Natural killer cell (primary cell): ENCODE measurements around the gene SACM1L. TPM values are rescaled to one million over a fixed set of nuclear protein-coding genes. Genes with fewer than 3 reads are reported as not detected.
"Not testable (repeated sequence)": the region's sequence is repeated elsewhere in the genome, so short reads cannot be mapped to it uniquely, and the experiment has no call there.

ENCODE experiments used
- ATAC-seq, 3 donors: fragments of 150-1000 bp in 2 of 3; fragments of 200-7000 bp in 1 of 3; cut with Tn5 transposase; 1 replicate in 1 of 3; 2 replicates in 2 of 3; pipeline ENCODE4 v1.10.0; 2021; ENCODE audit warnings: mild to moderate bottlenecking in 2 of 3, moderate library complexity in 2 of 3
- DNase-seq, 2 donors: peaks; one replicate each; pipeline versions ENCODE4 v3.0.0 to v3.0.0-alpha.2; 2013 to 2021; ENCODE audit warnings: mixed read lengths in 1 of 2
- H3K27ac ChIP-seq: one replicate; pipeline ENCODE4 v1.5.1; 2013; ENCODE audit warnings: mild to moderate bottlenecking, low read length
- H3K27me3 ChIP-seq: one replicate; pipeline ENCODE4 v1.6.1; 2013; ENCODE audit warnings: low read length; ENCODE audit not compliant: control insufficient read depth, insufficient read depth
- H3K36me3 ChIP-seq: one replicate; pipeline ENCODE4 v1.6.1; 2013; ENCODE audit warnings: low read length; ENCODE audit not compliant: control insufficient read depth, insufficient read depth
- H3K4me1 ChIP-seq: one replicate; pipeline ENCODE4 v1.6.1; 2013; ENCODE audit warnings: low read length; ENCODE audit not compliant: control insufficient read depth, insufficient read depth
- H3K4me3 ChIP-seq: one replicate; pipeline ENCODE4 v1.5.1; 2013; ENCODE audit warnings: low read length
- H3K9me3 ChIP-seq: one replicate; pipeline ENCODE4 v1.6.1; 2013; ENCODE audit warnings: low read length; ENCODE audit not compliant: control insufficient read depth, insufficient read depth
- H3K27ac Mint-ChIP-seq, 2 donors: one replicate each; pipeline ENCODE4 v1.8.0; 2022; ENCODE audit warnings: mild to moderate bottlenecking in 2 of 2, mixed read lengths in 2 of 2, moderate library complexity in 1 of 2
- H3K27me3 Mint-ChIP-seq, 2 donors: one replicate each; pipeline ENCODE4 v1.8.0; 2022; ENCODE audit warnings: low read depth in 2 of 2, mixed read lengths in 2 of 2
- H3K36me3 Mint-ChIP-seq: one replicate; pipeline ENCODE4 v1.8.0; 2022; ENCODE audit warnings: mixed read lengths
- H3K4me1 Mint-ChIP-seq, 2 donors: one replicate each; pipeline ENCODE4 v1.8.0; 2022; ENCODE audit warnings: mixed read lengths in 2 of 2
- H3K4me3 Mint-ChIP-seq: one replicate; pipeline ENCODE4 v1.8.0; 2022; ENCODE audit warnings: mild to moderate bottlenecking, moderate library complexity, mixed read lengths
- H3K9me3 Mint-ChIP-seq, 2 donors: one replicate each; pipeline ENCODE4 v1.8.0; 2022; ENCODE audit warnings: mixed read lengths in 2 of 2
- WGBS: methylation state at CpG from one replicate; pipeline ENCODE4 v1.1.7; 2013; ENCODE audit warnings: missing lambda C conversion rate; ENCODE audit not compliant: insufficient coverage; 5-methylcytosine and 5-hydroxymethylcytosine counted together
- intact Hi-C: fragments of 100-400 bp; cut with micrococcal nuclease; formaldehyde crosslinking; loops from one replicate; pipeline ENCODE4 v1.14.2; 2022
- total RNA-seq, 4 donors: library from RNA; stranded (reverse); fragments of 120-200 nt in 1 of 4; gene quantifications; one replicate each; pipeline versions ENCODE4 v1.2.3 to v1.2.4, GENCODE V29; 2013 to 2022
- TF ChIP-seq, protein P1 (sequence below): fragments of 200-600 bp; IDR thresholded peaks from one replicate; pipeline ENCODE4 v1.8.0; 2022; ENCODE audit warnings: antibody characterized with exemption

The SACM1L gene
- total RNA-seq, 3 donors from 2014 or later (not counting 1 experiment from before 2014, with no cell fraction given) = 93.2 to 110 (median 93.9) TPM

GRCh38 chr3:45753095-45753494 lies 63.9 kb downstream of the SACM1L start:
- DNase-seq (no peak), ATAC-seq (no peak)
- H3K36me3 ChIP-seq = peaks cover 2% of the 10 kb centered on the region
- H3K27ac ChIP-seq = no peak overlapping the region
- TF ChIP-seq, protein P1, sequence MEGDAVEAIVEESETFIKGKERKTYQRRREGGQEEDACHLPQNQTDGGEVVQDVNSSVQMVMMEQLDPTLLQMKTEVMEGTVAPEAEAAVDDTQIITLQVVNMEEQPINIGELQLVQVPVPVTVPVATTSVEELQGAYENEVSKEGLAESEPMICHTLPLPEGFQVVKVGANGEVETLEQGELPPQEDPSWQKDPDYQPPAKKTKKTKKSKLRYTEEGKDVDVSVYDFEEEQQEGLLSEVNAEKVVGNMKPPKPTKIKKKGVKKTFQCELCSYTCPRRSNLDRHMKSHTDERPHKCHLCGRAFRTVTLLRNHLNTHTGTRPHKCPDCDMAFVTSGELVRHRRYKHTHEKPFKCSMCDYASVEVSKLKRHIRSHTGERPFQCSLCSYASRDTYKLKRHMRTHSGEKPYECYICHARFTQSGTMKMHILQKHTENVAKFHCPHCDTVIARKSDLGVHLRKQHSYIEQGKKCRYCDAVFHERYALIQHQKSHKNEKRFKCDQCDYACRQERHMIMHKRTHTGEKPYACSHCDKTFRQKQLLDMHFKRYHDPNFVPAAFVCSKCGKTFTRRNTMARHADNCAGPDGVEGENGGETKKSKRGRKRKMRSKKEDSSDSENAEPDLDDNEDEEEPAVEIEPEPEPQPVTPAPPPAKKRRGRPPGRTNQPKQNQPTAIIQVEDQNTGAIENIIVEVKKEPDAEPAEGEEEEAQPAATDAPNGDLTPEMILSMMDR = no peak
- Mint-ChIP-seq H3K27ac (no peak overlapping the region), H3K4me1 (no peaks in the 10 kb centered on the region), H3K36me3 (no peaks in the 10 kb centered on the region), H3K27me3 (no peaks in the 10 kb centered on the region), H3K9me3 (no peaks in the 10 kb centered on the region), H3K4me3 (no peak overlapping the region)
- H3K27me3 ChIP-seq = no peaks in the 10 kb centered on the region
- intact Hi-C loops = no loop called here
- no peaks in the 10 kb centered on the region for H3K4me1 ChIP-seq
- no peaks in the 10 kb centered on the region for H3K9me3 ChIP-seq
- 100% methylated on average over 3 of the region's 3 CpGs for WGBS
- H3K4me3 ChIP-seq = no peak overlapping the region

DNA sequence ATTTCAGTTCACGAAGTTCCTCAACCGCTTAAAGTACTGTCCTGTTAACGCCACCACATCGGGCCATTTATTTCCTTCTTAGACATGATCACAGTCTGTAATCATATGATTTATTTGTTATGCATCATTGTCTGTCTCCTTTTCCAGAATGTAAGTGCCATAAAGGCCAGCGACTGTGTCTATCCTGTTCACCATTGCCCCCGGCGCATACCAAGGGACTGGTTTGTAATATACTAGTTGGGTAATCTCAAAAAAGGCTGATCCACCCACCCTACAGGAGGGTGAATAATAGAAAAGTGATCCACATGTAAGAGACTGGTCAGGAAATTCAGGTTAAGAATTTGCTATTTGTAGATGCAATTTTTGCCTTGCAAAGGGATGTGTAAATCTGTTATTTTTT lies 65.3 kb downstream of the SACM1L start:
- ATAC-seq (no peak), DNase-seq (no peak)
- Mint-ChIP-seq H3K27ac (no peak overlapping the region), H3K36me3 (no peaks in the 10 kb centered on the region), H3K9me3 (no peaks in the 10 kb centered on the region), H3K4me1 (no peaks in the 10 kb centered on the region), H3K27me3 (no peaks in the 10 kb centered on the region), H3K4me3 (no peak overlapping the region)
- Histone ChIP-seq H3K9me3 (no peaks in the 10 kb centered on the region), H3K4me1 (no peaks in the 10 kb centered on the region), H3K4me3 (no peak overlapping the region), H3K27me3 (no peaks in the 10 kb centered on the region), H3K36me3 (no peaks in the 10 kb centered on the region), H3K27ac (no peak overlapping the region)
- intact Hi-C loops = no loop called here
- TF ChIP-seq, protein P1 = no peak
- WGBS = 97% methylated on average over 5 of the region's 7 CpGs

DNA sequence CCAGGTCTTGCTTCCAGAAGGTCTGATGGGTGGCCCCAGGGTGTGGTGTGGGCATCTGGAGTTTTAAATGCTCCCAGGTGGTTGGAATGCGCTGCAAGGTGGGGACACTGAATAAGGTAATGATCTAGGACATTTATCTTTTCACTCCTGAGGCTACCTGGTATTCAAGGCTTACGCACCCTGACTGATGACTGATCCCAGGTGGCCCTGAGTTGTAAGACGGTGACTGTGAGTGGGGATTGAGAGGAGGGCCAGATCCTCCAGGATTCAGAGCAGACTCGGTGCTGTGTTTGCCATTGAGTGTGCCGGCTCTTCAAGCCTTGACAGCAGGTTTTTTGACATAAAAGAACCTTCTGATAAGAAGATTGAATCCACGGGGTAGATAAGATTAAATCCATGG lies 66.9 kb downstream of the SACM1L start:
- 92% methylated on average over 6 of the region's 6 CpGs for WGBS
- peaks cover 0 to under 1% of the 10 kb centered on the region in 2 donors for H3K4me1 Mint-ChIP-seq
- intact Hi-C loops = no loop called here
- Histone ChIP-seq H3K36me3 (no peaks in the 10 kb centered on the region), H3K27me3 (no peaks in the 10 kb centered on the region), H3K4me3 (no peak overlapping the region), H3K9me3 (no peaks in the 10 kb centered on the region), H3K4me1 (peaks cover 4% of the 10 kb centered on the region), H3K27ac (no peak overlapping the region)
- H3K27ac Mint-ChIP-seq = no peak overlapping the region
- no peak for ATAC-seq
- no peaks in the 10 kb centered on the region for H3K27me3 Mint-ChIP-seq
- no peak for DNase-seq
- no peak overlapping the region for H3K4me3 Mint-ChIP-seq
- H3K36me3 Mint-ChIP-seq = no peaks in the 10 kb centered on the region
- TF ChIP-seq, protein P1 = no peak
- H3K9me3 Mint-ChIP-seq = no peaks in the 10 kb centered on the region

DNA sequence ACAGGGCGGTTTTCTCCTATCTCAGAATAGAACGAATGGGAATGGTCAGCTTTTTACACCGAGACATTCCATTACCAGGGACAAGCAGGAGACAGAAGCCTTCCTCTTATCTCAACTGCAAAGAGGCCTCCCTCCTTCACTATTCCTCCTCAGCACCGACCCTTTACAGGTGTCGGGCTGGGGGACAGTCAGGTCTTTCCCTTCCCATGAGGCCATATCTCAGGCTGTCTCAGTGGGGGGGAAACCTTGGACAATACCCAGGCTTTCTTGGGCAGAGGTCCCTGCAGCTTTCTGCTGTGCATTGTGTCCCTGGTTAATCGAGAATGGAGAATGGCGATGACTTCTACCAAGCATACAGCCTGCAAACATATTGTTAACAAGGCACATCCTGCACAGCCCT lies 67.9 kb downstream of the SACM1L start:
- H3K27ac Mint-ChIP-seq, H3K9me3 Mint-ChIP-seq, H3K27me3 Mint-ChIP-seq, DNase-seq, H3K27me3 ChIP-seq, H3K4me3 ChIP-seq, H3K4me1 Mint-ChIP-seq, intact Hi-C loops, H3K27ac ChIP-seq, H3K9me3 ChIP-seq, H3K4me1 ChIP-seq, H3K36me3 ChIP-seq, H3K4me3 Mint-ChIP-seq, ATAC-seq, H3K36me3 Mint-ChIP-seq: not testable (repeated sequence)
- WGBS = 93% methylated on average over 5 of the region's 7 CpGs
